Upper lobe of right lung (tissue), 1 donor: ENCODE data around the gene NME4. TPM values are rescaled to one million over a fixed set of nuclear protein-coding genes. Genes with fewer than 3 reads are reported as not detected.

Experiments
- ATAC-seq: fragments of 200-7000 bp; cut with Tn5 transposase; one replicate; pipeline ENCODE4 v1.9.1; 2020; ENCODE audit warnings: mild to moderate bottlenecking, moderate library complexity
- DNase-seq: peaks from one replicate; pipeline ENCODE4 v3.0.0-alpha.2; 2020
- H3K27ac ChIP-seq: fragments of 200-600 bp; one replicate; pipeline ENCODE4 v1.8.0; 2022
- H3K27me3 ChIP-seq: fragments of 200-600 bp; one replicate; pipeline ENCODE4 v1.8.0; 2022; ENCODE audit warnings: mild to moderate bottlenecking
- H3K36me3 ChIP-seq: fragments of 200-600 bp; one replicate; pipeline ENCODE4 v1.8.0; 2022
- H3K4me1 ChIP-seq: fragments of 200-600 bp; one replicate; pipeline ENCODE4 v1.8.0; 2022
- H3K4me3 ChIP-seq: fragments of 200-600 bp; one replicate; pipeline ENCODE4 v1.8.0; 2022; ENCODE audit warnings: mild to moderate bottlenecking
- H3K9me3 ChIP-seq: fragments of 200-600 bp; one replicate; pipeline ENCODE4 v1.8.0; 2022
- intact Hi-C: fragments of 100-400 bp; cut with DNase I; formaldehyde crosslinking; loops from one replicate; pipeline ENCODE4 v1.11.0; 2022
- total RNA-seq: library from RNA; stranded (reverse); fragmentation: NEBNext Ultra II Directional; extraction: Animal tissue kit (Norgen Biotek cat#: 25700); gene quantifications from one replicate; pipeline ENCODE4 v1.2.1, GENCODE V29; 2021
- TF ChIP-seq, protein P1 (sequence below): fragments of 200-600 bp; IDR thresholded peaks from one replicate; pipeline ENCODE4 v1.8.0; 2022; ENCODE audit warnings: antibody characterized with exemption
- donor health status: DM: no; HTN: yes; CAD: no; lungs with severe emphysema.

NME4 gene
- total RNA-seq, 1 donor from 2014 or later = 45.6 TPM

DNA sequence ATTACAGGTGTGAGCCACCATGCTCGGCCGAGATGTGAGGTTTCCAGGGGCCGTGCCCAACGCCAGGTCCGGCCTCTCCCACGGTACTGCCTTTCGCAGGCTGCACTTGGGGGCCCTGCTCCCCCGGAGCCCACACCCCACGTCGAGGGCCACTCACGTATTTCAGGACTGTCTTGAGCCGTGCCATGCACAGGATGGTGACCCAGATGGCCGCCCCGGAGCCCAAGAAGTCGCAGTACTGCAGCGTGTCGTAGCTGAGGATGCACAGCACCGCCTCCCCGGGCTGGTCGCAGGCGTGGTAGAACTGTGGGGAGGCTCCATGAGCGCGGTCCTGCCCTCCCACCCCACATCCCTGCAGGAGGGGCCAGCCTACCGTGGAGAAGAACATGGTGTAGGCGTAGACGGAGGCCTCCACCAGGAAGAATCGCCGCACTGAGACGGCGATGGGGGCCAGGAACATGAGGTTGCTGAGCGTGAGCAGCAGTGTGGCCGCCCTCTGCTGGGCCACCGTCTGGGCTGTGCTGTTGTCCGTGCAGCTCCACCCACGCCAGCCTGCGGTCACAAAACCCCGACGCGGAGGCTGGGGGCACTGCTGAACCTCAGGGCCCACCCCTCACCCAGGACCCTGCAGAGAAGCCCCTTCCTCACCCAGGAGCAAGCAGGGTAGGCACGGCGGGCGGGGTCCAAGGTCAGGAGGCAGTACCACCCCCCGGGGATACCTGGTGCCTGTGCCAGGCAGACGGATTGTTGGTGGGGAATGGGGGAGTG lies 23.0 kb upstream of the NME4 start:
- Histone ChIP-seq H3K27me3 (no peaks in the 10 kb centered on the region), H3K4me3 (no peak overlapping the region), H3K4me1 (peaks cover 16% of the 10 kb centered on the region), H3K9me3 (no peaks in the 10 kb centered on the region), H3K36me3 (peaks cover 55% of the 10 kb centered on the region), H3K27ac (no peak overlapping the region)
- TF ChIP-seq, protein P1, sequence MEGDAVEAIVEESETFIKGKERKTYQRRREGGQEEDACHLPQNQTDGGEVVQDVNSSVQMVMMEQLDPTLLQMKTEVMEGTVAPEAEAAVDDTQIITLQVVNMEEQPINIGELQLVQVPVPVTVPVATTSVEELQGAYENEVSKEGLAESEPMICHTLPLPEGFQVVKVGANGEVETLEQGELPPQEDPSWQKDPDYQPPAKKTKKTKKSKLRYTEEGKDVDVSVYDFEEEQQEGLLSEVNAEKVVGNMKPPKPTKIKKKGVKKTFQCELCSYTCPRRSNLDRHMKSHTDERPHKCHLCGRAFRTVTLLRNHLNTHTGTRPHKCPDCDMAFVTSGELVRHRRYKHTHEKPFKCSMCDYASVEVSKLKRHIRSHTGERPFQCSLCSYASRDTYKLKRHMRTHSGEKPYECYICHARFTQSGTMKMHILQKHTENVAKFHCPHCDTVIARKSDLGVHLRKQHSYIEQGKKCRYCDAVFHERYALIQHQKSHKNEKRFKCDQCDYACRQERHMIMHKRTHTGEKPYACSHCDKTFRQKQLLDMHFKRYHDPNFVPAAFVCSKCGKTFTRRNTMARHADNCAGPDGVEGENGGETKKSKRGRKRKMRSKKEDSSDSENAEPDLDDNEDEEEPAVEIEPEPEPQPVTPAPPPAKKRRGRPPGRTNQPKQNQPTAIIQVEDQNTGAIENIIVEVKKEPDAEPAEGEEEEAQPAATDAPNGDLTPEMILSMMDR = no peak
- ATAC-seq = no peak
- no peak for DNase-seq
- intact Hi-C loops = no loop called here

DNA sequence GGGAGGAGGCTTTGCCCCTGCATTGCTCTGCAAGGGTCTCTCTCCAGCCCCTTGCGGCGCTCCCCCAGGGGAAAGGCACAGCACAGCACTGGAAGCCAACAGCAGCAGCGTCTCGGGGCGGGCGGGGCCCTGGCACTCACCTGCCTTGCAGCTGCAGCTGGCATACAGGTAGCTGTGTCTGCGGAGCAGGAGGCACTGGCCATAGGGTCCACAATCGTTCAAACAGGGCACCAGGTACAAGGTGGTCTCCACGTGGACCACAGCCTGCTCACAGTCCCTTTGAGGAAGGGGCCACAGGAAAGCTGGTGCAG lies 22.4 kb upstream of the NME4 start:
- no peak for DNase-seq
- H3K27ac ChIP-seq = no peak overlapping the region
- no peak for ATAC-seq
- H3K9me3 ChIP-seq = no peaks in the 10 kb centered on the region
- no peaks in the 10 kb centered on the region for H3K27me3 ChIP-seq
- TF ChIP-seq, protein P1 = no peak
- peaks cover 15% of the 10 kb centered on the region for H3K4me1 ChIP-seq
- H3K36me3 ChIP-seq = peaks cover 55% of the 10 kb centered on the region
- intact Hi-C loops = no loop called here
- no peak overlapping the region for H3K4me3 ChIP-seq

DNA sequence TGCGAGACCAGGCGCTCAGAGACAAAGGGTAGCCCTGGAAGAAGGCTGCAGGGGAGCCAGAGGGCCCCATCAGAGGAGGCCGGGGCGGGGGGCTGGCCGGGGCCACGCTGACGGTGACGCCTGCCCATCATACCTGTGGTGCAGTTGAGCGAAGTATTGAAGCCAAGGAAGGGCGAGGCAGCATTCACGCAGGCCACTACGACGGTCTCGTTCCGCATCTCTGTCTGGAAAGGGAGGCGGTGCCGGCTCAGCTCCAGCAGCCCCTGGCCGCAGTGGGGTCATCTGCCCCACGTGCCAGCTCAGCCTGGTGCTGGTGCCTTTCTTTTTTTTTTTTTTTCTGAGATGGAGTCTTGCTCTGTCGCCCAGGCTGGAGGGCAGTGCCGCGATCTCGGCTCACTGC lies 21.8 kb upstream of the NME4 start:
- ATAC-seq = no peak
- intact Hi-C loops = no loop called here
- Histone ChIP-seq H3K27ac (no peak overlapping the region), H3K4me3 (no peak overlapping the region), H3K4me1 (peaks cover 16% of the 10 kb centered on the region), H3K36me3 (peaks cover 55% of the 10 kb centered on the region), H3K27me3 (no peaks in the 10 kb centered on the region), H3K9me3 (no peaks in the 10 kb centered on the region)
- TF ChIP-seq, protein P1 = no peak
- no peak for DNase-seq

DNA sequence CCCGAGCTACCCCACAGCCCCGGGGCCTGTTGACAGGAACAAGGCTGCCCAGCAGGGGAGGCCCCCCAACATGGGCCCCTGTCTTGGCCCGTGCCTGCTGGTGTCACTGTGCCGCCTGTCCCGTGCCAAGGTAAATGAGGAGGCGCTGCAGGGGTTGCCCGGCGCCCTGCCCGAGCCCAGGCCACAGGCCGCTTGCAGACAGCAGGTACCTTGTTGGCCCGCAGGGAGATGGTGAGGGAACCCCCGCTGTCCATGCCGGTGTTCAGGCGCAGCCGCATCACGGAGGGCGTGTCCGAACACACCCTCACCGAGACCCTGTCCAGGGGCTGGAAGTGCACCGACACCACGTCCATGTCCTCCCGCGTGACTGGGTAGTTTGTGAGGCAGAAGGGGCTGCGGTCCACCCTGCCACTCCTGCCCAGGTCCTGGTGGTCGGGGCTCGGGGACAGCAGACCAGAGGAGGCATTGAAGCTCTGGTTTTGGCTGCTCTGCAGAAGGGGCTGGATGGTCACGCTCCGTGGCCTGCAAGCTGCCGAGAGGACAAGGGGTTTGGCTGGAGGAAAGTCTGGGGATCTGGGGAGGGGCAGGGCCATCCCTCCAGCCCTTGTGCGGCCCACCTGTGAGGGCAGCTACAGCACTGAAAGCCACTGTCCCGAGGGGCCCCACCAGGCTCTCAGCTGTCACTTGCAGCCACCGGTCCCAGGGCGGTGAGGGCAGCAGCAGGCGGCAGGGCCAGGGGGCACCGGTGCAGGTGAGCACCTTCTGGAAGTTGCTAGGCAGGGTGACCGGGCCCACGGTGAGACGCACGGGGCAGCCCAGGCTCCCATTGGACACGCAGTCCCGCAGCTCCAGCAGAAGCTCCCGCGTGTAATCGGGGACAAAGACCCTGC lies 20.8 kb upstream of the NME4 start:
- DNase-seq = no peak
- no peak overlapping the region for H3K4me3 ChIP-seq
- H3K27me3 ChIP-seq = no peaks in the 10 kb centered on the region
- intact Hi-C loops = no loop called here
- peaks cover 19% of the 10 kb centered on the region for H3K4me1 ChIP-seq
- peaks cover 55% of the 10 kb centered on the region for H3K36me3 ChIP-seq
- TF ChIP-seq, protein P1 = no peak
- H3K27ac ChIP-seq = no peak overlapping the region
- ATAC-seq = no peak
- H3K9me3 ChIP-seq = no peaks in the 10 kb centered on the region

DNA sequence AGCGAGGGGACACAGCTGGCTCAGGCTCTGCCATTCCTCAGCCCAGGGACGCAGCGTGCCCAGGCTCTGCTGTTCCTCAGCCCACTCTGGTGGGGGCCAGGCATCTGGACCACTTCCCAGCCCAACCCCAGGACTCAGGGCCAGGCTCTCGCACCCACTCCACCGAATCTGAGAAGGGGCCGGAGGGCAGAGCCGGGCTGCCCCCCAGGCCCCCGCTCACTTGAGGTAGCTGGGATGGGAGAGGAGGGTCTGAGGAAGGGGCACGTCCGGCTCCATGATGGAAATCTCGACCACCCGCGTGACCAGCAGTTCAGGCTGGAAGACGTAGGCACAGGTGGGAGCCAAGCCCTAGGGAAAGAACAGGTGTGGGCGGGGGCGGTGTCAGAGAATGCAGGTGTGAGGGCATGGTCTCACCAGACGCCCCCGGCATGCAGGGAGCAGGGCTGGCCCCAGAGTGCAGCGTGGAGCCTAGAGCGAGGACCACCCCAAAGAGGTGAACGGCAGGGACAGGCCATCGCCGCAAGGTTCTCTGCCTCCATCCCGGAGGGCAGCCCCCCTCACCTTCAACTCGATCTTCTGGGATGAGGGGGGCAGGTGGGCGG lies 20.1 kb upstream of the NME4 start:
- H3K4me1 ChIP-seq = peaks cover 19% of the 10 kb centered on the region
- no peak overlapping the region for H3K27ac ChIP-seq
- H3K27me3 ChIP-seq = no peaks in the 10 kb centered on the region
- peaks cover 51% of the 10 kb centered on the region for H3K36me3 ChIP-seq
- no peak for DNase-seq
- no peaks in the 10 kb centered on the region for H3K9me3 ChIP-seq
- ATAC-seq = no peak
- H3K4me3 ChIP-seq = no peak overlapping the region
- intact Hi-C loops = no loop called here
- TF ChIP-seq, protein P1 = no peak
